ENCODE data around the gene ZNF724. TPM values are rescaled to one million over a fixed set of nuclear protein-coding genes. Genes with fewer than 3 reads are reported as not detected.

The ZNF724 gene
- polyA plus RNA-seq, 4 donors: 0.27 to 3.3 (median 1.1) TPM; not detected in 1

DNA sequence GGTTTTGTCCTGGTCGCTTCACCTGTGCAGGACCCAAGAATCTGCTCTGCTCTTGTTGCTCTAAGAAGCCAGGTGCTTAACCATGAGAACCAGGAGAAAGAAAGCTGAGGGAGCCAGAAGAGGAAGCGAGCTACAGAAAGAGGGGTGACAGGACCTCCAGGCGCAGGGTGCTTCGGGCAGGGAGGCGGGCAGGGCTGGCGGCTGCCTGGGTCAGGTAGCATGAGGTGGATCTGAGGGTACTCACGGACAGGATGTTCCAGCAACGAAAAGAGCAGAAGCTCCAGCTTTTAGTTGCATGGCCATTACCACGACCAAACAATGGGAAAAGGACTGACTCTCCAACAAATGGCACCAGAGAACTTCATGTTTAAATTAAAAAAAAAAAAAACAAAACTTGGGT is 59.9 kb downstream of the ZNF724 start:
- DNase-seq (no peak), FAIRE-seq (no peak)
- Histone ChIP-seq H3K36me3 (ENCODE audit: control insufficient read depth in 3 of 3, insufficient read depth in 2 of 3, low read depth in 1 of 3, low read length in 3 of 3) (no peaks in the 10 kb centered on the region), H3K4me1 (ENCODE audit: control insufficient read depth in 3 of 3, insufficient read depth in 2 of 3, low read depth in 1 of 3, low read length in 2 of 3) (no peaks in the 10 kb centered on the region), H3K4me3 (ENCODE audit: low read depth in 1 of 3, low read length in 3 of 3) (no peak overlapping the region), H3K27ac (ENCODE audit: low read depth in 1 of 3, low read length in 2 of 3) (no peak overlapping the region), H3K9me3 (ENCODE audit: control insufficient read depth in 2 of 2, insufficient read depth in 1 of 2, low read depth in 1 of 2, low read length in 1 of 2) (peaks cover 0 to 19% of the 10 kb centered on the region in 2 donors), H3K27me3 (ENCODE audit: control insufficient read depth in 3 of 3, insufficient read depth in 3 of 3, low read length in 3 of 3) (no peaks in the 10 kb centered on the region)
- 84 to 89% (median 84%) methylated on average over 9 of the region's 9 CpGs for WGBS, 3 donors

DNA sequence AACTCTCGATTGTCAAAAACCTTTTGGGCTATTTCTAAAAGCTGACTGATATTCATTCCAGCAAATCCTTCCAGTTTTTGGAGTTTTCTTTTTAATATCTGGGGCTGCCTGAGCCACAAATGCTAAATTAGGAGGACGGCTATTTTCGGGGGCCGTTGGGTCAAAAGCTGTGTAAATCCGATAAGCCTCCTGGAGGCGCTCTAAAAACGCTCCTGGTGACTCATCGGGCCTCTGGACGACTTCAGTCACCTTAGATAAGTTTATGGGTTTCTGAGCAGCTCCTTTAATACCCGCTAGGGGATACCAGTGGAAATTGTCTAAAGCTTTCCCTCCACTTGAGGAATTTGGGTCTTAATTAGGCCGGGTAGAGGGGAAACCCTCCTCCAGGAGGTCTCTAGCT is 66.9 kb downstream of the ZNF724 start:
- H3K4me1 ChIP-seq (ENCODE audit: control insufficient read depth in 3 of 3, insufficient read depth in 2 of 3, low read depth in 1 of 3, low read length in 2 of 3): no peaks in the 10 kb centered on the region
- 74 to 80% (median 74%) methylated on average over 11 of the region's 11 CpGs for WGBS, 3 donors
- FAIRE-seq (no peak), DNase-seq (no peak)
- no peaks in the 10 kb centered on the region for H3K27me3 ChIP-seq (ENCODE audit: control insufficient read depth in 3 of 3, insufficient read depth in 3 of 3, low read length in 3 of 3)
- H3K36me3 ChIP-seq (ENCODE audit: control insufficient read depth in 3 of 3, insufficient read depth in 2 of 3, low read depth in 1 of 3, low read length in 3 of 3): no peaks in the 10 kb centered on the region
- H3K27ac ChIP-seq (ENCODE audit: low read depth in 1 of 3, low read length in 2 of 3): no peak overlapping the region
- no peak overlapping the region for H3K4me3 ChIP-seq (ENCODE audit: low read depth in 1 of 3, low read length in 3 of 3)
- peaks cover 2 to 25% of the 10 kb centered on the region in 2 donors for H3K9me3 ChIP-seq (ENCODE audit: control insufficient read depth in 2 of 2, insufficient read depth in 1 of 2, low read depth in 1 of 2, low read length in 1 of 2)

Other genes starting within 250 kb of the ZNF724 start
- under 1 TPM in 1 of 4 donors, not detected in 3; 0.12 TPM for gene ZNF728, start 247.2 kb downstream of the ZNF724 start, polyA plus RNA-seq
- 1 to 10 TPM in 1 of 4 donors, under 1 TPM in 1, not detected in 2; 0.07 to 2.2 TPM for gene ZNF730, start 133.4 kb downstream of the ZNF724 start, polyA plus RNA-seq
- 10 to 100 TPM; 12.4 to 64.8 (median 16.1) TPM for gene ZNF91, start 145.1 kb upstream of the ZNF724 start, polyA plus RNA-seq